OCI-LY1 (cell line): ENCODE results near the gene RHPN2.
"Not testable (repeated sequence)": the region's sequence is repeated elsewhere in the genome, so short reads cannot be mapped to it uniquely, and the experiment has no call there.

Source experiments
- H2AFZ ChIP-seq: fragments of 200-600 bp; sonication (generic), shearing (Covaris generic); 2 replicates; pipeline ENCODE4 v1.6.0; 2014; ENCODE audit warnings: antibody characterized with exemption, mild to moderate bottlenecking, low read length
- H3F3A ChIP-seq: fragments of 200-600 bp; sonication (generic), shearing (Covaris generic); 2 replicates; pipeline ENCODE4 v1.6.0; 2014; ENCODE audit warnings: mild to moderate bottlenecking, antibody characterized with exemption, low read length, moderate library complexity; ENCODE audit not compliant: insufficient read depth
- H3K27ac ChIP-seq: fragments of 200-600 bp; sonication (generic); 2 replicates; pipeline ENCODE4 v1.5.1; 2014; ENCODE audit warnings: low read length, mixed run types, mild to moderate bottlenecking, low read depth; ENCODE audit not compliant: poor library complexity, severe bottlenecking
- H3K27me3 ChIP-seq: fragments of 200-600 bp; sonication (generic); 2 replicates; pipeline ENCODE4 v1.6.0; 2014; ENCODE audit warnings: antibody characterized with exemption, mild to moderate bottlenecking, low read length, moderate library complexity; ENCODE audit not compliant: insufficient read depth
- H3K36me3 ChIP-seq: fragments of 200-600 bp; sonication (generic); 2 replicates; pipeline ENCODE4 v1.6.1; 2014; ENCODE audit warnings: mild to moderate bottlenecking, antibody characterized with exemption, low read length, moderate library complexity, mixed read lengths; ENCODE audit not compliant: insufficient read depth
- H3K4me1 ChIP-seq: fragments of 200-600 bp; sonication (generic); 2 replicates; pipeline ENCODE4 v1.5.1; 2014; ENCODE audit warnings: mild to moderate bottlenecking, low read length, moderate library complexity; ENCODE audit not compliant: insufficient read depth, severe bottlenecking
- H3K4me2 ChIP-seq: fragments of 200-600 bp; sonication (generic), shearing (Covaris generic); 2 replicates; pipeline ENCODE4 v1.6.1; 2014; ENCODE audit warnings: low read length
- H3K4me3 ChIP-seq: fragments of 200-600 bp; sonication (generic); 2 replicates; pipeline ENCODE4 v1.5.1; 2014; ENCODE audit warnings: low read length, low read depth, mild to moderate bottlenecking, mixed read lengths; ENCODE audit not compliant: poor library complexity, severe bottlenecking
- H3K79me2 ChIP-seq: fragments of 200-600 bp; shearing (Covaris generic); 2 replicates; pipeline ENCODE4 v1.6.1; 2016; ENCODE audit warnings: mixed run types, low read length, mixed read lengths; ENCODE audit not compliant: insufficient read depth
- H3K9ac ChIP-seq: fragments of 200-600 bp; sonication (generic), shearing (Covaris generic); 2 replicates; pipeline ENCODE4 v1.6.1; 2014; ENCODE audit warnings: mild to moderate bottlenecking, low read length, mixed read lengths
- H3K9me2 ChIP-seq: fragments of 200-600 bp; sonication (generic), shearing (Covaris generic); 2 replicates; pipeline ENCODE4 v1.6.1; 2014; ENCODE audit warnings: low read depth, mild to moderate bottlenecking, low read length, mixed read lengths
- H3K9me3 ChIP-seq: fragments of 200-600 bp; shearing (Covaris generic); 2 replicates; pipeline ENCODE4 v1.6.1; 2014; ENCODE audit warnings: low read length, mixed read lengths
- H4K20me1 ChIP-seq: fragments of 200-600 bp; sonication (generic), shearing (Covaris generic); 2 replicates; pipeline ENCODE4 v1.6.0; 2016; ENCODE audit warnings: mild to moderate bottlenecking, low read length; ENCODE audit not compliant: insufficient read depth
- CTCF ChIP-seq: fragments of 200-600 bp; sonication (generic), shearing (Covaris generic); IDR thresholded peaks from 2 replicates; pipeline ENCODE4 v1.5.1; 2017; ENCODE audit warnings: mild to moderate bottlenecking, antibody characterized with exemption, low read length, moderate library complexity, mixed read lengths
- EZH2 ChIP-seq: fragments of 200-600 bp; sonication (generic), shearing (Covaris generic); IDR thresholded peaks from 2 replicates; pipeline ENCODE4 v1.8.0; 2017; ENCODE audit warnings: borderline replicate concordance, mixed run types, mild to moderate bottlenecking, antibody characterized with exemption, low read length, moderate library complexity, mixed read lengths

The RHPN2 gene

DNA sequence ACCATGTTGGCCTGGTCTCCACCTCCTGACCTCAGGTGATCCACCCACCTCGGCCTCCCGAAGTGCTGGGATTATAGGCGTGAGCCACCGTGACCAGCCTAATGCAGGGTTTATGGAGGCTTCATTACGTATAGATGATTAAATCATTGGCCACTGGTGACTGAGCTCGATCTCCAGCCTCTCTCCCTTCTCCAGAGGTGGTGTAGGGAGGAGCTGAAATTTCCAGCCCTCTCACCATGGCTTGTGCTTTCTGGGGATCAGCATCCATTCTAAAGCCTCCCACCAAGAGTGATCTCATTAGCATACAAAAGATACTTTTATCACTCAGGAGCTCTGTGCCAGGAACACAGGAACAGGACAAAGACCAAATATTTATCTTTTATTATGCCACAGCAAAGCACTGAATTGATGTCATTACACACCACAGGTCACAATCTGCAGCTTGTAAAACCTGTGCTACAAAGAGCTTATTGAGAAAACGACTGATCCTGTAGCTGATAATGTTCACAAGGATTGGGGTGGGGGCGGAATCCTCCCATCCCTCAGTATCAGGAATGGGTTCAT lies 32.4 kb downstream of the RHPN2 start:
- Histone ChIP-seq H3K9me2 (no peaks in the 10 kb centered on the region), H3K4me3 (no peak overlapping the region), H3K4me2 (no peak overlapping the region), H3K9ac (no peak overlapping the region), H3K27me3 (no peaks in the 10 kb centered on the region), H3K79me2 (no peaks in the 10 kb centered on the region), H3K27ac (no peak overlapping the region), H3K4me1 (no peaks in the 10 kb centered on the region), H3K36me3 (no peaks in the 10 kb centered on the region), H4K20me1 (no peaks in the 10 kb centered on the region), H2AFZ (no peak overlapping the region), H3K9me3 (no peaks in the 10 kb centered on the region), H3F3A (no peaks in the 10 kb centered on the region)
- TF ChIP-seq EZH2 (no peak), CTCF (no peak)

DNA sequence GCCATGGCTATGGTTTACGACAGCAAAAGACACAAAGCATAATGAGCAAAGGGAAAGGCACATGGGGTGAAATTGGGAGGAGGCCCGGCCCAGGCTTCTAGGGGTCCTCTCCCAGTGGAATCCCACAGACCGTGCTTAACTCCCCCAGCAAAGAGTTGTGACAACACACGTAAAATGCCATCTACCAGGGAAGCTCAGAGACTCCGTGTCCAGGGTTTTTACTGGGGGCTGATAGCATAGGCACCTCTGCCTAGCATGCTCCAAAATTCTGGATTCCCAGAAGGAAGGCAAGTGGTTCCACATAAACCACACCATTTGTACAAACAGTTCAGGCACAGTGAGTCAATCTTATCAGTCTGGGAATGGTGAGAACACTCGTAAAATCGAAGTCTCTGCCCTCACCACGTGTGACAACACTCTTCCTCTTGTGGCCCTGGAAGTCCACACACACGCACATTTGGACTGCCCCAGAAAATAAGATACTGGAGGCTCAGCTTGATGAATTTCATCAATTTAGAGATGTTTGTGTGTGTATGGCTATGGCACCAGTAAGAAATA lies 34.9 kb downstream of the RHPN2 start:
- Histone ChIP-seq H3K9me3 (no peaks in the 10 kb centered on the region), H3F3A (no peaks in the 10 kb centered on the region), H3K79me2 (no peaks in the 10 kb centered on the region), H3K27me3 (no peaks in the 10 kb centered on the region), H3K36me3 (no peaks in the 10 kb centered on the region), H3K4me2 (no peak overlapping the region), H4K20me1 (no peaks in the 10 kb centered on the region), H3K9ac (no peak overlapping the region), H3K27ac (no peak overlapping the region), H3K4me1 (no peaks in the 10 kb centered on the region), H2AFZ (no peak overlapping the region), H3K4me3 (no peak overlapping the region), H3K9me2 (no peaks in the 10 kb centered on the region)
- no peak for TF ChIP-seq EZH2
- no peak for TF ChIP-seq CTCF

DNA sequence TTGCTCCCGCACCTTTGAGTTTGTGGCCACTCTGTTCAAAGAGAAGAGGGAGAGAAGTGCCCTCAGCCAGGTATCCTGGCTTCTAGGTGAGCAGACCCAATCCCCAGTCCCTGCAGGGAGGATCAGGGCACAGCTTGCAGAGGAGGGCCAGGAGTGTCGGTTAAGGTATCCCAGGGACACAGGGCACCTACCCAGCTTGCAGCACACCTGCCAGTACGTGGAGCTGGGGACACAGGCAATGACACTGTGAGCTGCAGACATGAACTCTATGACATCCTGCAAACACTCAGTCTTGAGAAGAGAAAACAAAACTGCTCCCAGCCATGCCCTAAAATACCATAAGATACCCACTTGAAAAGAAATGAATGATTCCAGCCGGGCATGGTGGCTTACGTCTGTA lies 38.1 kb downstream of the RHPN2 start:
- not testable (repeated sequence) for H3K9me2 ChIP-seq, H3F3A ChIP-seq, H3K79me2 ChIP-seq, H4K20me1 ChIP-seq, H3K9ac ChIP-seq, H3K9me3 ChIP-seq, H2AFZ ChIP-seq, H3K4me2 ChIP-seq, H3K36me3 ChIP-seq, H3K27me3 ChIP-seq, H3K4me3 ChIP-seq, H3K27ac ChIP-seq, H3K4me1 ChIP-seq

- not testable (repeated sequence) for H3K27ac ChIP-seq, H3K9me3 ChIP-seq, H3K27me3 ChIP-seq, H3K9me2 ChIP-seq, H3K4me3 ChIP-seq, H3K36me3 ChIP-seq, H3F3A ChIP-seq, H2AFZ ChIP-seq, H3K4me1 ChIP-seq, H3K4me2 ChIP-seq, H3K9ac ChIP-seq, H3K79me2 ChIP-seq, H4K20me1 ChIP-seq
Measured at GRCh38 chr19:33025468-33026238, 39.0 kb downstream of the RHPN2 start.
